Esophagus squamous epithelium (tissue), 4 donors: Measurements from ENCODE around the gene STEAP3.

ENCODE experiments used
- POLR2A ChIP-seq, 4 donors: fragments of 450-650 bp; IDR thresholded peaks; one replicate each; pipeline ENCODE4 v1.6.1; 2017; ENCODE audit warnings: antibody characterized with exemption in 4 of 4, mild to moderate bottlenecking in 4 of 4, moderate library complexity in 3 of 4
- TF ChIP-seq, protein P1 (sequence below), 6 experiments: fragments of 450-650 bp in 4 of 6; fragments of 200-600 bp in 2 of 6; sonication (generic) in 2 of 6; IDR thresholded peaks; one replicate each; pipeline ENCODE4 v1.5.1; 2016 to 2019; ENCODE audit warnings: antibody characterized with exemption in 6 of 6, mild to moderate bottlenecking in 4 of 6, moderate library complexity in 4 of 6

DNA sequence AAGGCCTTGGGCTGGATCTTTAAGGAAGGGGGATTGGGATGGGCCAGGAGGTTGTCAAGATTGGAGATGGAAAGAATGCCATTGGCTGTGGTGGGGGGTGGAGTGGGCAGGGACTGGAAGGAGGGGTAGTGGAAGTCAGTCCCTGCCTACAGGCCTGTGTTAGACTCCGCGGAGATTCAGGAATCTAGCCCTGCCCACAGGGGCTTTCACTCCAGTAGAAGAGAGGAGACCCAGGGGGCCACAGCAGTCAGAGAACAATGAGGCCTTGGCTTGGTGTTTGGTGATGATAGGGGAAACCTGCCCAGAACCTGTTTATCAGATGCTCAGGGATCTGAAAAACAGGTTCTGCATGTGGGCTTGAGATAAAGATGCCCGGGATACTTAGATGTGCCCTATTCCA lies 6.1 kb downstream of the STEAP3 start:
- TF ChIP-seq, protein P1, sequence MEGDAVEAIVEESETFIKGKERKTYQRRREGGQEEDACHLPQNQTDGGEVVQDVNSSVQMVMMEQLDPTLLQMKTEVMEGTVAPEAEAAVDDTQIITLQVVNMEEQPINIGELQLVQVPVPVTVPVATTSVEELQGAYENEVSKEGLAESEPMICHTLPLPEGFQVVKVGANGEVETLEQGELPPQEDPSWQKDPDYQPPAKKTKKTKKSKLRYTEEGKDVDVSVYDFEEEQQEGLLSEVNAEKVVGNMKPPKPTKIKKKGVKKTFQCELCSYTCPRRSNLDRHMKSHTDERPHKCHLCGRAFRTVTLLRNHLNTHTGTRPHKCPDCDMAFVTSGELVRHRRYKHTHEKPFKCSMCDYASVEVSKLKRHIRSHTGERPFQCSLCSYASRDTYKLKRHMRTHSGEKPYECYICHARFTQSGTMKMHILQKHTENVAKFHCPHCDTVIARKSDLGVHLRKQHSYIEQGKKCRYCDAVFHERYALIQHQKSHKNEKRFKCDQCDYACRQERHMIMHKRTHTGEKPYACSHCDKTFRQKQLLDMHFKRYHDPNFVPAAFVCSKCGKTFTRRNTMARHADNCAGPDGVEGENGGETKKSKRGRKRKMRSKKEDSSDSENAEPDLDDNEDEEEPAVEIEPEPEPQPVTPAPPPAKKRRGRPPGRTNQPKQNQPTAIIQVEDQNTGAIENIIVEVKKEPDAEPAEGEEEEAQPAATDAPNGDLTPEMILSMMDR (IDR thresholded peaks at IDR 0.05): no peak
- no peak for TF ChIP-seq POLR2A (IDR thresholded peaks at IDR 0.05)
